ENCODE measurements around the gene KRT1.
"Not testable (repeated sequence)": the region's sequence is repeated elsewhere in the genome, so short reads cannot be mapped to it uniquely, and the experiment has no call there.

KRT1 gene

GRCh38 chr12:52715416-52715815 is 35.2 kb upstream of the KRT1 start:
- H3K4me3 ChIP-seq (ENCODE audit: low read depth in 1 of 5, low read length in 5 of 5) = no peak overlapping the region
- H3K27me3 ChIP-seq (ENCODE audit: control insufficient read depth in 5 of 5, insufficient read depth in 4 of 5, low read length in 5 of 5) = peaks cover 27 to 36% (median 36%) of the 10 kb centered on the region in 5 donors
- H3K9ac ChIP-seq (ENCODE audit: low read length in 5 of 5) = no peak overlapping the region
- no peak overlapping the region for H3K27ac ChIP-seq (ENCODE audit: low read depth, low read length)
- no peaks in the 10 kb centered on the region for H3K9me3 ChIP-seq (ENCODE audit: control insufficient read depth in 5 of 5, low read length in 5 of 5)
- H3K36me3 ChIP-seq (ENCODE audit: control insufficient read depth in 5 of 5, insufficient read depth in 5 of 5, low read length in 5 of 5) = no peaks in the 10 kb centered on the region
- peaks cover 0 to 9% (median 6%) of the 10 kb centered on the region in 5 donors for H3K4me1 ChIP-seq (ENCODE audit: control insufficient read depth in 5 of 5, insufficient read depth in 5 of 5, low read length in 5 of 5)

- H3K27ac ChIP-seq (ENCODE audit: low read depth, low read length) = no peak overlapping the region
- H3K4me3 ChIP-seq (ENCODE audit: low read depth in 1 of 5, low read length in 5 of 5) = no peak overlapping the region
- H3K4me1 ChIP-seq (ENCODE audit: control insufficient read depth in 5 of 5, insufficient read depth in 5 of 5, low read length in 5 of 5) = peaks cover 0 to 9% (median 6%) of the 10 kb centered on the region in 5 donors
- H3K36me3 ChIP-seq (ENCODE audit: control insufficient read depth in 5 of 5, insufficient read depth in 5 of 5, low read length in 5 of 5) = no peaks in the 10 kb centered on the region
- H3K27me3 ChIP-seq (ENCODE audit: control insufficient read depth in 5 of 5, insufficient read depth in 4 of 5, low read length in 5 of 5) = peaks cover 27 to 36% (median 36%) of the 10 kb centered on the region in 5 donors
- no peak overlapping the region for H3K9ac ChIP-seq (ENCODE audit: low read length in 5 of 5)
- no peaks in the 10 kb centered on the region for H3K9me3 ChIP-seq (ENCODE audit: control insufficient read depth in 5 of 5, low read length in 5 of 5)
These were observed 34.7 kb upstream of the KRT1 start for GRCh38 chr12:52714887-52715281.

GRCh38 chr12:52713960-52714886 is 34.0 kb upstream of the KRT1 start:
- H3K27me3 ChIP-seq (ENCODE audit: control insufficient read depth in 5 of 5, insufficient read depth in 4 of 5, low read length in 5 of 5) = peaks cover 27 to 36% (median 36%) of the 10 kb centered on the region in 5 donors
- H3K36me3 ChIP-seq (ENCODE audit: control insufficient read depth in 5 of 5, insufficient read depth in 5 of 5, low read length in 5 of 5) = no peaks in the 10 kb centered on the region
- H3K4me1 ChIP-seq (ENCODE audit: control insufficient read depth in 5 of 5, insufficient read depth in 5 of 5, low read length in 5 of 5) = peaks cover 0 to 9% (median 6%) of the 10 kb centered on the region in 5 donors
- H3K9ac ChIP-seq (ENCODE audit: low read length in 5 of 5) = no peak overlapping the region
- H3K9me3 ChIP-seq (ENCODE audit: control insufficient read depth in 5 of 5, low read length in 5 of 5) = no peaks in the 10 kb centered on the region
- no peak overlapping the region for H3K4me3 ChIP-seq (ENCODE audit: low read depth in 1 of 5, low read length in 5 of 5)
- H3K27ac ChIP-seq (ENCODE audit: low read depth, low read length) = no peak overlapping the region

- H3K36me3 ChIP-seq (ENCODE audit: control insufficient read depth in 5 of 5, insufficient read depth in 5 of 5, low read length in 5 of 5); H3K9ac ChIP-seq (ENCODE audit: low read length in 5 of 5); H3K4me3 ChIP-seq (ENCODE audit: low read depth in 1 of 5, low read length in 5 of 5); H3K4me1 ChIP-seq (ENCODE audit: control insufficient read depth in 5 of 5, insufficient read depth in 5 of 5, low read length in 5 of 5); H3K9me3 ChIP-seq (ENCODE audit: control insufficient read depth in 5 of 5, low read length in 5 of 5); H3K27ac ChIP-seq (ENCODE audit: low read depth, low read length): not testable (repeated sequence)
- H3K27me3 ChIP-seq (ENCODE audit: control insufficient read depth in 5 of 5, insufficient read depth in 4 of 5, low read length in 5 of 5) = peaks cover 27 to 36% (median 36%) of the 10 kb centered on the region in 5 donors
These were observed 31.9 kb upstream of the KRT1 start for GRCh38 chr12:52712122-52712521.

GRCh38 chr12:52710730-52711129 is 30.5 kb upstream of the KRT1 start:
- no peak overlapping the region for H3K27ac ChIP-seq (ENCODE audit: low read depth, low read length)
- H3K4me1 ChIP-seq (ENCODE audit: control insufficient read depth in 5 of 5, insufficient read depth in 5 of 5, low read length in 5 of 5) = peaks cover 0 to 9% (median 6%) of the 10 kb centered on the region in 5 donors
- no peaks in the 10 kb centered on the region for H3K36me3 ChIP-seq (ENCODE audit: control insufficient read depth in 5 of 5, insufficient read depth in 5 of 5, low read length in 5 of 5)
- H3K9me3 ChIP-seq (ENCODE audit: control insufficient read depth in 5 of 5, low read length in 5 of 5) = no peaks in the 10 kb centered on the region
- H3K4me3 ChIP-seq (ENCODE audit: low read depth in 1 of 5, low read length in 5 of 5) = no peak overlapping the region
- H3K27me3 ChIP-seq (ENCODE audit: control insufficient read depth in 5 of 5, insufficient read depth in 4 of 5, low read length in 5 of 5) = peaks cover 27 to 31% (median 29%) of the 10 kb centered on the region in 5 donors
- no peak overlapping the region for H3K9ac ChIP-seq (ENCODE audit: low read length in 5 of 5)

- Histone ChIP-seq H3K27me3 (ENCODE audit: control insufficient read depth in 5 of 5, insufficient read depth in 4 of 5, low read length in 5 of 5) (peaks cover 2 to 7% (median 4%) of the 10 kb centered on the region in 5 donors), H3K4me1 (ENCODE audit: control insufficient read depth in 5 of 5, insufficient read depth in 5 of 5, low read length in 5 of 5) (no peaks in the 10 kb centered on the region), H3K9me3 (ENCODE audit: control insufficient read depth in 5 of 5, low read length in 5 of 5) (no peaks in the 10 kb centered on the region), H3K27ac (ENCODE audit: low read depth, low read length) (no peak overlapping the region), H3K36me3 (ENCODE audit: control insufficient read depth in 5 of 5, insufficient read depth in 5 of 5, low read length in 5 of 5) (no peaks in the 10 kb centered on the region), H3K4me3 (ENCODE audit: low read depth in 1 of 5, low read length in 5 of 5) (no peak overlapping the region), H3K9ac (ENCODE audit: low read length in 5 of 5) (no peak overlapping the region)
These were observed 27.8 kb upstream of the KRT1 start for GRCh38 chr12:52708010-52708409.

GRCh38 chr12:52704464-52704863 is 24.3 kb upstream of the KRT1 start:
- Histone ChIP-seq H3K27ac (ENCODE audit: low read depth, low read length) (no peak overlapping the region), H3K9ac (ENCODE audit: low read length in 5 of 5) (no peak overlapping the region), H3K27me3 (ENCODE audit: control insufficient read depth in 5 of 5, insufficient read depth in 4 of 5, low read length in 5 of 5) (peaks cover 0 to 11% (median 0%) of the 10 kb centered on the region in 5 donors), H3K4me3 (ENCODE audit: low read depth in 1 of 5, low read length in 5 of 5) (no peak overlapping the region), H3K9me3 (ENCODE audit: control insufficient read depth in 5 of 5, low read length in 5 of 5) (no peaks in the 10 kb centered on the region), H3K36me3 (ENCODE audit: control insufficient read depth in 5 of 5, insufficient read depth in 5 of 5, low read length in 5 of 5) (no peaks in the 10 kb centered on the region), H3K4me1 (ENCODE audit: control insufficient read depth in 5 of 5, insufficient read depth in 5 of 5, low read length in 5 of 5) (peaks cover 0 to 17% (median 0%) of the 10 kb centered on the region in 5 donors)

GRCh38 chr12:52703878-52704277 is 23.7 kb upstream of the KRT1 start:
- Histone ChIP-seq H3K4me1 (ENCODE audit: control insufficient read depth in 5 of 5, insufficient read depth in 5 of 5, low read length in 5 of 5) (peaks cover 0 to 17% (median 2%) of the 10 kb centered on the region in 5 donors), H3K27me3 (ENCODE audit: control insufficient read depth in 5 of 5, insufficient read depth in 4 of 5, low read length in 5 of 5) (peaks cover 0 to 11% (median 3%) of the 10 kb centered on the region in 5 donors), H3K36me3 (ENCODE audit: control insufficient read depth in 5 of 5, insufficient read depth in 5 of 5, low read length in 5 of 5) (no peaks in the 10 kb centered on the region), H3K4me3 (ENCODE audit: low read depth in 1 of 5, low read length in 5 of 5) (no peak overlapping the region), H3K27ac (ENCODE audit: low read depth, low read length) (no peak overlapping the region), H3K9me3 (ENCODE audit: control insufficient read depth in 5 of 5, low read length in 5 of 5) (no peaks in the 10 kb centered on the region), H3K9ac (ENCODE audit: low read length in 5 of 5) (no peak overlapping the region)

GRCh38 chr12:52703424-52703823 is 23.2 kb upstream of the KRT1 start, which contains the start of gene KRT77:
Gene KRT77, minus strand, starts transcription at chr12:52703524. Its CDS starts 90 bp downstream, at chr12:52703434.
- no peaks in the 10 kb centered on the region for H3K9me3 ChIP-seq (ENCODE audit: control insufficient read depth in 5 of 5, low read length in 5 of 5)
- no peak within 1 kb of the TSS for H3K9ac ChIP-seq (ENCODE audit: low read length in 5 of 5)
- H3K4me3 ChIP-seq (ENCODE audit: low read depth in 1 of 5, low read length in 5 of 5) = no peak within 1 kb of the TSS
- H3K4me1 ChIP-seq (ENCODE audit: control insufficient read depth in 5 of 5, insufficient read depth in 5 of 5, low read length in 5 of 5) = peaks cover 0 to 17% (median 4%) of the 10 kb centered on the region in 5 donors
- no peaks in the 10 kb centered on the region for H3K36me3 ChIP-seq (ENCODE audit: control insufficient read depth in 5 of 5, insufficient read depth in 5 of 5, low read length in 5 of 5)
- H3K27ac ChIP-seq (ENCODE audit: low read depth, low read length) = no peak within 1 kb of the TSS
- peaks cover 0 to 11% (median 3%) of the 10 kb centered on the region in 5 donors for H3K27me3 ChIP-seq (ENCODE audit: control insufficient read depth in 5 of 5, insufficient read depth in 4 of 5, low read length in 5 of 5)

GRCh38 chr12:52702338-52702737 is 22.1 kb upstream of the KRT1 start:
- H3K27me3 ChIP-seq (ENCODE audit: control insufficient read depth in 5 of 5, insufficient read depth in 4 of 5, low read length in 5 of 5) = peaks cover 0 to 13% (median 3%) of the 10 kb centered on the region in 5 donors

More at GRCh38 chr12:52702338-52702737, 22.1 kb upstream of the KRT1 start:
- no peaks in the 10 kb centered on the region for H3K9me3 ChIP-seq (ENCODE audit: control insufficient read depth in 5 of 5, low read length in 5 of 5)
- no peak overlapping the region for H3K9ac ChIP-seq (ENCODE audit: low read length in 5 of 5)
- no peaks in the 10 kb centered on the region for H3K36me3 ChIP-seq (ENCODE audit: control insufficient read depth in 5 of 5, insufficient read depth in 5 of 5, low read length in 5 of 5)
- peaks cover 0 to 17% (median 4%) of the 10 kb centered on the region in 5 donors for H3K4me1 ChIP-seq (ENCODE audit: control insufficient read depth in 5 of 5, insufficient read depth in 5 of 5, low read length in 5 of 5)
- no peak overlapping the region for H3K27ac ChIP-seq (ENCODE audit: low read depth, low read length)
- no peak overlapping the region for H3K4me3 ChIP-seq (ENCODE audit: low read depth in 1 of 5, low read length in 5 of 5)

Measured in subcutaneous abdominal adipose tissue (tissue), 5 donors.